T-cell (primary cell): ENCODE measurements around the gene ZFYVE9. TPM values are rescaled to one million over a fixed set of nuclear protein-coding genes. Genes with fewer than 3 reads are reported as not detected.

Experiments used
- ATAC-seq, 4 experiments: fragments of 200-7000 bp in 3 of 4; fragments of 150-1000 bp in 1 of 4; cut with Tn5 transposase; replicated peaks in 1 of 4; 1 replicate in 3 of 4; 2 replicates in 1 of 4; pipeline ENCODE4 v1.10.0; 2021; ENCODE audit warnings: moderate library complexity in 3 of 4, mild to moderate bottlenecking in 2 of 4, moderate number of reproducible peaks in 1 of 4
- CTCF ChIA-PET, 2 donors: fragments of 300-600 bp; sonication (Branson Sonifier 250); formaldehyde crosslinking; loops; one replicate each; lab custom pipeline; 2022; ENCODE audit warnings: antibody characterized with exemption in 2 of 2; lab: Charles Lee
- POLR2A ChIA-PET, 2 donors: fragments of 300-600 bp; sonication (Branson Sonifier 250); formaldehyde crosslinking; loops; one replicate each; lab custom pipeline; 2022; ENCODE audit warnings: antibody characterized with exemption in 2 of 2; lab: Charles Lee
- DNase-seq, 35 experiments: peaks; one replicate each; pipeline versions ENCODE4 v3.0.0 to v3.0.0-alpha.2; 2013 to 2023
- H3K27ac ChIP-seq: one replicate; pipeline ENCODE4 v1.5.1; 2013; ENCODE audit warnings: low read length
- H3K27me3 ChIP-seq, 2 experiments: replicated peaks in 1 of 2; 1 replicate in 1 of 2; 2 replicates in 1 of 2; pipeline versions ENCODE4 v1.6.1 to v1.7.0; 2013; ENCODE audit warnings: low read length in 1 of 2, mixed read lengths in 1 of 2; ENCODE audit not compliant: control insufficient read depth in 2 of 2, insufficient read depth in 2 of 2; ENCODE audit errors: extremely low read depth in 1 of 2
- H3K36me3 ChIP-seq, 2 donors: 1 replicate in 1 of 2; 2 replicates in 1 of 2; pipeline versions ENCODE4 v1.6.1 to v1.7.0; 2013; ENCODE audit warnings: low read length in 1 of 2; ENCODE audit not compliant: control insufficient read depth in 2 of 2, insufficient read depth in 1 of 2; ENCODE audit errors: extremely low read depth in 1 of 2
- H3K4me1 ChIP-seq, 2 experiments: 1 replicate in 1 of 2; 2 replicates in 1 of 2; pipeline versions ENCODE4 v1.6.1 to v1.7.0; 2013; ENCODE audit warnings: low read length in 2 of 2, mixed read lengths in 1 of 2; ENCODE audit not compliant: insufficient read depth in 2 of 2, control insufficient read depth in 1 of 2; ENCODE audit errors: extremely low read depth in 1 of 2
- H3K4me3 ChIP-seq, 2 donors: 1 replicate in 1 of 2; 2 replicates in 1 of 2; pipeline versions ENCODE4 v1.5.1 to v1.7.0; 2013; ENCODE audit warnings: mild to moderate bottlenecking in 2 of 2, low read length in 1 of 2, moderate library complexity in 1 of 2; ENCODE audit not compliant: control insufficient read depth in 1 of 2; ENCODE audit errors: extremely low read depth in 1 of 2
- H3K9me3 ChIP-seq: 2 replicates; pipeline ENCODE4 v1.7.0; 2013
- H3K27ac Mint-ChIP-seq, 2 donors: one replicate each; pipeline ENCODE4 v1.8.0; 2020 to 2021; ENCODE audit warnings: mild to moderate bottlenecking in 2 of 2, mixed read lengths in 2 of 2
- H3K27me3 Mint-ChIP-seq, 2 donors: one replicate each; pipeline ENCODE4 v1.8.0; 2021 to 2022; ENCODE audit warnings: mixed read lengths in 2 of 2
- H3K36me3 Mint-ChIP-seq: one replicate; pipeline ENCODE4 v1.8.0; 2021; ENCODE audit warnings: mixed read lengths
- H3K4me1 Mint-ChIP-seq, 3 donors: one replicate each; pipeline ENCODE4 v1.8.0; 2020 to 2022; ENCODE audit warnings: mixed read lengths in 3 of 3, mild to moderate bottlenecking in 1 of 3
- H3K4me3 Mint-ChIP-seq, 3 donors: one replicate each; pipeline ENCODE4 v1.8.0; 2020 to 2022; ENCODE audit warnings: mild to moderate bottlenecking in 3 of 3, mixed read lengths in 3 of 3, moderate library complexity in 3 of 3
- H3K9me3 Mint-ChIP-seq, 3 donors: one replicate each; pipeline ENCODE4 v1.8.0; 2020 to 2022; ENCODE audit warnings: mixed read lengths in 3 of 3
- WGBS: methylation state at CpG from one replicate; pipeline ENCODE4 v1.1.5; 2013; ENCODE audit warnings: missing lambda C conversion rate; ENCODE audit not compliant: insufficient coverage; 5-methylcytosine and 5-hydroxymethylcytosine counted together
- total RNA-seq, 35 experiments: library from RNA in 6 of 35; stranded (reverse) in 6 of 35; fragments of 120-200 nt in 1 of 35; gene quantifications; one replicate each; pipeline versions ENCODE4 v1.2.1 to v1.2.4 and lab custom pipeline; 2013 to 2026

The ZFYVE9 gene
- total RNA-seq, 5 donors from 2014 or later (not counting 1 experiment from before 2014, with no cell fraction given) = 6.5 to 9.0 (median 8.7) TPM

DNA sequence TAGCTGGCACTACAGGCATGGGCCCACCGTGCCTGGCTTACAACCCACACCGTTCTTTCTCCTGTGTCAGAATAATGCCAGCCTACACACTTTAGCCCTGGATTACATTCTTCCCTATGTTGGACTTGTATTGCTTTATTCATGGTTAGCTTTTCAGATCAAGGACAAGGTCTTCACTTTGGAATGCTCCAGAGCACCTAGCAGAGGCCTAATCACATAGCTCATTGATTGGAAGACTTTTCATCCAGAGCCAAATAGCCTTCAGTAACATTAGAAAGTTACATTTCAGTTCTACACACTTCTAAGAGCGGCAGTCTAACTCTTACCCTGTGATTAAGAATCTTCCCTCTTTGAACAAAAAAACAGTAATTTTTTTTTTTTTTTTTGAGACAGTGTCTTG lies 29.4 kb upstream of the ZFYVE9 start:
- no peaks in the 10 kb centered on the region for H3K9me3 ChIP-seq
- no peaks in the 10 kb centered on the region for H3K27me3 ChIP-seq
- Mint-ChIP-seq H3K27me3 (no peaks in the 10 kb centered on the region), H3K9me3 (no peaks in the 10 kb centered on the region), H3K4me1 (no peaks in the 10 kb centered on the region), H3K4me3 (no peak overlapping the region), H3K36me3 (no peaks in the 10 kb centered on the region), H3K27ac (no peak overlapping the region)
- DNase-seq = no peak
- no peak overlapping the region for H3K27ac ChIP-seq
- no CpG with 5 or more reads among the region's 3 CpGs for WGBS
- H3K4me1 ChIP-seq = no peaks in the 10 kb centered on the region
- no peak overlapping the region for H3K4me3 ChIP-seq
- no peaks in the 10 kb centered on the region for H3K36me3 ChIP-seq
- ATAC-seq = no peak
- ChIA-PET CTCF (interaction anchor here in 1 of 2 donors (0.6 to 0.7 kb wide), 2 partner anchors 315 to 589 kb away, joined by 3 to 5 read pairs; no protein-coding TSS in a partner anchor), POLR2A (interaction anchor here in 1 of 2 donors (0.6 kb wide), 1 partner anchor 591 kb away, joined by 7 read pairs; no protein-coding TSS in a partner anchor)

- Histone ChIP-seq H3K4me1 (no peaks in the 10 kb centered on the region), H3K27me3 (no peaks in the 10 kb centered on the region), H3K4me3 (no peak overlapping the region), H3K36me3 (no peaks in the 10 kb centered on the region), H3K9me3 (no peaks in the 10 kb centered on the region), H3K27ac (no peak overlapping the region)
- POLR2A ChIA-PET = no interaction called here
- H3K36me3 Mint-ChIP-seq = no peaks in the 10 kb centered on the region
- no peak for DNase-seq
- ATAC-seq = no peak
- H3K9me3 Mint-ChIP-seq = no peaks in the 10 kb centered on the region
- CTCF ChIA-PET = no interaction called here
- WGBS = 88% methylated on average over 10 of the region's 12 CpGs
- H3K4me1 Mint-ChIP-seq = no peaks in the 10 kb centered on the region
- H3K27ac Mint-ChIP-seq = no peak overlapping the region
- H3K27me3 Mint-ChIP-seq = peaks cover 0 to 3% of the 10 kb centered on the region in 2 donors
- no peak overlapping the region for H3K4me3 Mint-ChIP-seq
Measured at GRCh38 chr1:52119301-52120079, 22.4 kb upstream of the ZFYVE9 start.

- H3K27me3 ChIP-seq = peaks cover 0 to 2% of the 10 kb centered on the region in 2 experiments
Measured at GRCh38 chr1:52122384-52122783, 19.5 kb upstream of the ZFYVE9 start.

DNA sequence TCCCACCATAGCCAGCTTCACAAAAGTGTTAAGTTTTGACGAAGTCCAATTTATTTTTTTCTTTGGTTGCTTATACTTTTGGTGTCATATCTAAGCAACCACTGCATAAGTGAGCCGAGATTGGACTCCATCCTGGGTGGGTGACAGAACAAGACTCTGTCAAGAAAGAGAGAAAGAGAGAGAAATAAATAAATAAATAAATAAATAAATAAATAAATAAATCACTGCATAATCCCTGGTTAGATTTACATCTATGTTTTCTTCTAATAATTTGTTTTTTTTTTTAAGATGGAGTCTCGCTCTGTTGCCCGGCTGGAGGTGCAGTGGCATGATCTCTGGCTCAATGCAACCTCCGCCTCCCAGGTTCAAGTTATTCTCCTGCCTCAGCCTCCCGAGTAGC lies 18.3 kb upstream of the ZFYVE9 start:
- WGBS = 100% methylated on average over 3 of the region's 6 CpGs
- no peaks in the 10 kb centered on the region for H3K4me1 ChIP-seq
- Mint-ChIP-seq H3K27ac (no peak overlapping the region), H3K36me3 (no peaks in the 10 kb centered on the region), H3K4me3 (no peak overlapping the region), H3K27me3 (peaks cover 13 to 18% of the 10 kb centered on the region in 2 donors), H3K4me1 (no peaks in the 10 kb centered on the region), H3K9me3 (no peaks in the 10 kb centered on the region)
- ATAC-seq = no peak
- ChIA-PET POLR2A (no interaction called here), CTCF (interaction anchor here in 1 of 2 donors (0.6 kb wide), 1 partner anchor 12 kb away, joined by 3 read pairs; no protein-coding TSS in a partner anchor)
- H3K4me3 ChIP-seq = no peak overlapping the region
- DNase-seq = no peak
- no peaks in the 10 kb centered on the region for H3K9me3 ChIP-seq
- H3K27me3 ChIP-seq = peaks cover 0 to 6% of the 10 kb centered on the region in 2 experiments
- H3K36me3 ChIP-seq = no peaks in the 10 kb centered on the region
- H3K27ac ChIP-seq = no peak overlapping the region

More at GRCh38 chr1:52122384-52122783, 19.5 kb upstream of the ZFYVE9 start:
- WGBS = no CpG with 5 or more reads among the region's 2 CpGs
- H3K27ac Mint-ChIP-seq = no peak overlapping the region
- H3K27me3 Mint-ChIP-seq = peaks cover 5 to 14% of the 10 kb centered on the region in 2 donors
- no peak overlapping the region for H3K4me3 Mint-ChIP-seq
- H3K27ac ChIP-seq = no peak overlapping the region
- no peaks in the 10 kb centered on the region for H3K9me3 Mint-ChIP-seq
- no peak overlapping the region for H3K4me3 ChIP-seq
- no peaks in the 10 kb centered on the region for H3K36me3 ChIP-seq
- DNase-seq (no peak), ATAC-seq (no peak)
- no peaks in the 10 kb centered on the region for H3K4me1 ChIP-seq
- H3K4me1 Mint-ChIP-seq = no peaks in the 10 kb centered on the region
- CTCF ChIA-PET = no interaction called here
- no peaks in the 10 kb centered on the region for H3K36me3 Mint-ChIP-seq
- POLR2A ChIA-PET = no interaction called here
- H3K9me3 ChIP-seq = no peaks in the 10 kb centered on the region

DNA sequence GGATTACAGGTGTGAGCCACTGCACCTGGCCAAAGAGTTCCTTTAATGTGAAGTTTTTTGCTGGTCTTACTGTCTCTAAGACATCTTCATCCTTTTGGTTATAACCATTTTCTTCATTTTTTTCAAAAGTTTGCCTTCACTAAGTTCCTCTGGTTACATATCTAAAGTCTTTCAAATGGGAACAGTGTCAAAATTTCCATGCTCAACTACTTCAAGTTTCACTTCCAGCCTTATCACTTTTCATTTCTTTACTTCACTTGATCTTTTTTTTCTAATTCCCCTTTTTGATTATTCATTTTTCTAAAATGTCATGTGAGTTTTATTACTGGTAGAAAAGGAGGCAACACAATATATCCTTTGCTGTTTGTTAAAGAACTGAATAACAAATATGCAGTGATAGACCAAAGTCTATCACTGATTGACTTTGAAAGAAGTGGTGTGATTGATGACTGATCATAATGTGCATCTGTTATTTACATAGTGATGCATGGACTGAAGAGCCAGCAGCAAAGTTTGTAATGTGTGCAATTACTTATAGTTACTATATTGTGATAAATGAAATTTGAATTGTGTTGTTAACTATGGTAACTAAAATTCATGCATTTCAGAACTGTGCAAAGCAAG lies 16.0 kb upstream of the ZFYVE9 start:
- Histone ChIP-seq H3K9me3 (no peaks in the 10 kb centered on the region), H3K27ac (no peak overlapping the region), H3K4me1 (no peaks in the 10 kb centered on the region), H3K27me3 (peaks cover 0 to 7% of the 10 kb centered on the region in 2 experiments), H3K36me3 (no peaks in the 10 kb centered on the region), H3K4me3 (no peak overlapping the region)
- ChIA-PET CTCF (interaction anchor here in 1 of 2 donors (0.6 kb wide), 1 partner anchor 590 kb away, joined by 3 read pairs; no protein-coding TSS in a partner anchor), POLR2A (no interaction called here)
- Mint-ChIP-seq H3K9me3 (no peaks in the 10 kb centered on the region), H3K4me3 (no peak overlapping the region), H3K36me3 (no peaks in the 10 kb centered on the region), H3K27me3 (peaks cover 16 to 19% of the 10 kb centered on the region in 2 donors), H3K27ac (no peak overlapping the region), H3K4me1 (no peaks in the 10 kb centered on the region)
- DNase-seq (no peak), ATAC-seq (no peak)
